GM06990 (cell line): ENCODE results near the gene SPINK4.

ENCODE experiments used
- DNase-seq: peaks from one replicate; pipeline ENCODE4 v3.0.0-alpha.2; 2011; ENCODE audit not compliant: insufficient read length; ENCODE audit errors: extremely low read depth
- H3K27me3 ChIP-seq: replicated peaks from 2 replicates; pipeline ENCODE4 v1.6.0; 2011; ENCODE audit warnings: low read length; ENCODE audit not compliant: control insufficient read depth, insufficient read depth
- H3K36me3 ChIP-seq: 2 replicates; pipeline ENCODE4 v1.5.1; 2011; ENCODE audit warnings: low read length; ENCODE audit not compliant: control insufficient read depth, insufficient read depth
- H3K4me3 ChIP-seq: replicated peaks from 2 replicates; pipeline ENCODE4 v1.5.1; 2011; ENCODE audit warnings: low read depth, mild to moderate bottlenecking, control low read depth, low read length
- CTCF ChIP-seq: IDR thresholded peaks from 2 replicates; pipeline ENCODE4 v1.5.1; 2011; ENCODE audit warnings: low read length, control low read depth, mild to moderate bottlenecking, inconsistent platforms; ENCODE audit not compliant: insufficient read depth, poor library complexity, severe bottlenecking

The SPINK4 gene

GRCh38 chr9:33230756-33231622, 9.0 kb upstream of the SPINK4 start:
- Histone ChIP-seq H3K36me3 (no peaks in the 10 kb centered on the region), H3K27me3 (no peaks in the 10 kb centered on the region; the same call in none of the 2 replicates), H3K4me3 (no peak overlapping the region)
- TF ChIP-seq CTCF, result no peak
- DNase-seq, result no peak

- no peak overlapping the region for H3K4me3 ChIP-seq
- no peaks in the 10 kb centered on the region; the same call in none of the 2 replicates for H3K27me3 ChIP-seq
- TF ChIP-seq CTCF, result no peak
- H3K36me3 ChIP-seq, result no peaks in the 10 kb centered on the region
- no peak for DNase-seq
Observed at GRCh38 chr9:33231623-33231942, 8.4 kb upstream of the SPINK4 start.

- Histone ChIP-seq H3K36me3 (no peaks in the 10 kb centered on the region), H3K27me3 (no peaks in the 10 kb centered on the region; the same call in none of the 2 replicates), H3K4me3 (no peak overlapping the region)
- no peak for TF ChIP-seq CTCF
- DNase-seq, result no peak
Observed at GRCh38 chr9:33232815-33233214, 7.2 kb upstream of the SPINK4 start.

GRCh38 chr9:33233626-33234342, 6.2 kb upstream of the SPINK4 start:
- no peak for TF ChIP-seq CTCF
- Histone ChIP-seq H3K36me3 (no peaks in the 10 kb centered on the region), H3K4me3 (no peak overlapping the region), H3K27me3 (no peaks in the 10 kb centered on the region; the same call in none of the 2 replicates)
- DNase-seq, result no peak

- H3K27me3 ChIP-seq, result no peaks in the 10 kb centered on the region; the same call in none of the 2 replicates
- no peaks in the 10 kb centered on the region for H3K36me3 ChIP-seq
- no peak overlapping the region for H3K4me3 ChIP-seq
- DNase-seq, result no peak
- TF ChIP-seq CTCF, result no peak
Observed at GRCh38 chr9:33234511-33235467, 5.2 kb upstream of the SPINK4 start.
